GM12864 (cell line): ENCODE data around the gene TMIGD1.

Source experiments
- DNase-seq: peaks from one replicate; pipeline ENCODE4 v3.0.0-alpha.2; 2011; ENCODE audit warnings: low read depth
- H3K4me3 ChIP-seq: 2 replicates; pipeline ENCODE4 v1.5.1; 2011; ENCODE audit warnings: mild to moderate bottlenecking, low read depth, low read length, control low read depth
- CTCF ChIP-seq: IDR thresholded peaks from 2 replicates; pipeline ENCODE4 v1.5.1; 2011; ENCODE audit warnings: low read depth, mild to moderate bottlenecking, moderate library complexity, low read length, control low read depth, inconsistent platforms; ENCODE audit errors: missing control alignments

TMIGD1 gene

GRCh38 chr17:30341703-30342249 is 7.9 kb upstream of the TMIGD1 start:
- no peak for TF ChIP-seq CTCF
- H3K4me3 ChIP-seq: no peak overlapping the region
- no peak for DNase-seq

- TF ChIP-seq CTCF: no peak
- no peak overlapping the region for H3K4me3 ChIP-seq
- DNase-seq: no peak
Observed at GRCh38 chr17:30340801-30341356, 7.0 kb upstream of the TMIGD1 start.

GRCh38 chr17:30339086-30339485 is 5.2 kb upstream of the TMIGD1 start:
- no peak for DNase-seq
- H3K4me3 ChIP-seq: no peak overlapping the region
- TF ChIP-seq CTCF: no peak

- H3K4me3 ChIP-seq: no peak overlapping the region
- TF ChIP-seq CTCF: no peak
- DNase-seq: no peak
Observed at GRCh38 chr17:30337393-30337999, 3.6 kb upstream of the TMIGD1 start.

- no peak overlapping the region for H3K4me3 ChIP-seq
- DNase-seq: no peak
- peak; percentile 66 for TF ChIP-seq CTCF
Observed at GRCh38 chr17:30336369-30337171, 2.7 kb upstream of the TMIGD1 start.

GRCh38 chr17:30334421-30334820 is 564 bp upstream of the TMIGD1 start:
- H3K4me3 ChIP-seq: no peak overlapping the region
- TF ChIP-seq CTCF: no peak
- no peak for DNase-seq
